H1 (cell line): ENCODE results near the gene WDR33. TPM values are rescaled to one million over a fixed set of nuclear protein-coding genes. Genes with fewer than 3 reads are reported as not detected.

Experiments
- CTCF ChIA-PET: fragments of 300-600 bp; sonication (Branson Sonifier 250); formaldehyde crosslinking; loops from one replicate; lab custom pipeline; 2021; ENCODE audit not compliant: partially characterized antibody; lab: Charles Lee
- POLR2A ChIA-PET: fragments of 300-600 bp; sonication (Branson Sonifier 250); formaldehyde crosslinking; loops from one replicate; lab custom pipeline; 2021; ENCODE audit warnings: inconsistent platforms; ENCODE audit not compliant: partially characterized antibody; lab: Charles Lee
- DNase-seq, 2 experiments: peaks; one replicate each; pipeline versions ENCODE4 v3.0.0 to v3.0.0-alpha.2; 2010 to 2022; ENCODE audit warnings: low spot score in 2 of 2, low read depth in 1 of 2, mixed read lengths in 1 of 2
- FAIRE-seq: peaks from 2 replicates; lab custom pipeline; 2011; peaks lifted over from hg19 to GRCh38; lab: Jason Lieb, UNC
- H2AFZ ChIP-seq: 2 replicates; pipeline ENCODE4 v1.8.1; 2012; ENCODE audit warnings: low read length, inconsistent platforms
- H2AK5ac ChIP-seq: 2 replicates; pipeline ENCODE4 v1.6.1; 2013; ENCODE audit warnings: low read depth, low read length
- H2BK120ac ChIP-seq: replicated peaks from 2 replicates; pipeline ENCODE3; 2013; ENCODE audit warnings: low read depth, low read length, inconsistent platforms
- H2BK12ac ChIP-seq: 2 replicates; pipeline ENCODE4 v1.6.1; 2013; ENCODE audit warnings: low read depth, low read length
- H2BK15ac ChIP-seq: 2 replicates; pipeline ENCODE4 v1.6.1; 2013; ENCODE audit warnings: low read length
- H2BK20ac ChIP-seq: 2 replicates; pipeline ENCODE4 v1.6.1; 2013; ENCODE audit warnings: low read length
- H2BK5ac ChIP-seq: 2 replicates; pipeline ENCODE4 v1.6.1; 2013; ENCODE audit warnings: low read depth, low read length
- H3K14ac ChIP-seq: 2 replicates; pipeline ENCODE4 v1.6.1; 2013; ENCODE audit warnings: inconsistent platforms; ENCODE audit not compliant: insufficient read length
- H3K18ac ChIP-seq: 2 replicates; pipeline ENCODE4 v1.6.1; 2013; ENCODE audit warnings: low read length; ENCODE audit errors: extremely low read depth
- H3K23ac ChIP-seq: 2 replicates; pipeline ENCODE4 v1.6.1; 2013; ENCODE audit warnings: inconsistent platforms; ENCODE audit not compliant: insufficient read length
- H3K23me2 ChIP-seq: 2 replicates; pipeline ENCODE4 v1.6.1; 2013; ENCODE audit warnings: low read depth, low read length
- H3K27ac ChIP-seq: 2 replicates; pipeline ENCODE4 v1.6.1; 2011; ENCODE audit warnings: low read depth, low read length, inconsistent platforms
- H3K27me3 ChIP-seq, 4 experiments: replicated peaks in 1 of 4; 1 replicate in 1 of 4; 2 replicates in 3 of 4; pipeline versions ENCODE4 v1.6.1 to v1.8.1; 2011 to 2013; ENCODE audit warnings: low read length in 3 of 4, mild to moderate bottlenecking in 3 of 4, inconsistent platforms in 2 of 4, mixed read lengths in 2 of 4, moderate library complexity in 1 of 4; ENCODE audit not compliant: control insufficient read depth in 3 of 4, insufficient read depth in 3 of 4; ENCODE audit errors: extremely low read depth in 1 of 4
- H3K36me3 ChIP-seq, 4 experiments: 2 replicates each; pipeline versions ENCODE4 v1.6.1 to v1.8.1; 2011 to 2013; ENCODE audit warnings: mild to moderate bottlenecking in 4 of 4, low read length in 3 of 4, moderate library complexity in 2 of 4, control low read depth in 1 of 4, inconsistent platforms in 1 of 4; ENCODE audit not compliant: insufficient read depth in 4 of 4, control insufficient read depth in 2 of 4
- H3K4ac ChIP-seq: replicated peaks from 2 replicates; pipeline ENCODE3; 2013; ENCODE audit warnings: low read length, low read depth, mixed read lengths, inconsistent platforms; ENCODE audit not compliant: insufficient read length
- H3K4me1 ChIP-seq, 4 experiments: replicated peaks in 1 of 4; 1 replicate in 1 of 4; 2 replicates in 3 of 4; pipeline versions ENCODE4 v1.6.1 to v1.8.1; 2011 to 2013; ENCODE audit warnings: low read length in 3 of 4, inconsistent platforms in 2 of 4, mixed read lengths in 1 of 4; ENCODE audit not compliant: insufficient read depth in 4 of 4, control insufficient read depth in 3 of 4
- H3K4me2 ChIP-seq, 2 experiments: 2 replicates each; pipeline versions ENCODE4 v1.6.1 to v1.8.1; 2011 to 2013; ENCODE audit warnings: low read depth in 2 of 2, low read length in 2 of 2, control low read depth in 1 of 2, inconsistent platforms in 1 of 2, mild to moderate bottlenecking in 1 of 2; ENCODE audit not compliant: insufficient read depth in 1 of 2
- H3K4me3 ChIP-seq, 4 experiments: fragments of 200-600, 300-600 bp in 1 of 4; sonication (generic), shearing (Covaris generic), sonication (Bioruptor Twin) in 1 of 4; 2 replicates each; pipeline versions ENCODE4 v1.5.1 to v1.8.1; 2011 to 2016; ENCODE audit warnings: low read length in 4 of 4, low read depth in 3 of 4, control low read depth in 2 of 4, inconsistent platforms in 2 of 4, mild to moderate bottlenecking in 2 of 4, mixed read lengths in 1 of 4, moderate library complexity in 1 of 4; ENCODE audit not compliant: insufficient read depth in 2 of 4; ENCODE audit errors: extremely low read depth in 1 of 4
- H3K56ac ChIP-seq: replicated peaks from 2 replicates; pipeline ENCODE3; 2013; ENCODE audit warnings: low read depth, mild to moderate bottlenecking, mixed read lengths, low read length, inconsistent platforms; ENCODE audit not compliant: insufficient read length
- H3K79me1 ChIP-seq: 2 replicates; pipeline ENCODE4 v1.6.1; 2013; ENCODE audit warnings: low read depth, low read length, control low read depth
- H3K79me2 ChIP-seq, 2 experiments: 2 replicates each; pipeline versions ENCODE4 v1.6.1 to v1.8.1; 2012 to 2013; ENCODE audit warnings: low read length in 2 of 2, mild to moderate bottlenecking in 2 of 2, inconsistent platforms in 1 of 2; ENCODE audit not compliant: insufficient read depth in 2 of 2, control insufficient read depth in 1 of 2
- H3K9ac ChIP-seq, 4 experiments: replicated peaks in 1 of 4; 1 replicate in 1 of 4; 2 replicates in 3 of 4; pipeline versions ENCODE4 v1.6.1 to v1.8.1; 2011 to 2013; ENCODE audit warnings: low read depth in 3 of 4, low read length in 3 of 4, control low read depth in 2 of 4, mild to moderate bottlenecking in 2 of 4, moderate library complexity in 2 of 4, inconsistent platforms in 1 of 4; ENCODE audit errors: extremely low read depth in 1 of 4
- H3K9me3 ChIP-seq, 2 experiments: 2 replicates each; pipeline versions ENCODE4 v1.6.1 to v1.8.1; 2012 to 2013; ENCODE audit warnings: mild to moderate bottlenecking in 2 of 2, moderate library complexity in 2 of 2, control low read depth in 1 of 2, inconsistent platforms in 1 of 2, low read depth in 1 of 2, low read length in 1 of 2, mixed read lengths in 1 of 2; ENCODE audit not compliant: insufficient read depth in 2 of 2
- H4K20me1 ChIP-seq, 2 experiments: replicated peaks in 1 of 2; 2 replicates each; pipeline versions ENCODE3 to v1.8.1; 2011 to 2013; ENCODE audit warnings: inconsistent platforms in 2 of 2, low read length in 2 of 2, mild to moderate bottlenecking in 1 of 2; ENCODE audit not compliant: insufficient read depth in 2 of 2, control insufficient read depth in 1 of 2
- H4K5ac ChIP-seq: 2 replicates; pipeline ENCODE4 v1.6.1; 2013; ENCODE audit warnings: low read length, low read depth, mixed read lengths, inconsistent platforms; ENCODE audit not compliant: insufficient read length
- H4K8ac ChIP-seq: 2 replicates; pipeline ENCODE4 v1.8.0; 2013; ENCODE audit warnings: mild to moderate bottlenecking, moderate library complexity, low read length, inconsistent platforms; ENCODE audit not compliant: insufficient read depth; ENCODE audit errors: extremely low read depth
- H4K91ac ChIP-seq: replicated peaks from 2 replicates; pipeline ENCODE3; 2013; ENCODE audit warnings: low read length, mixed read lengths, inconsistent platforms; ENCODE audit not compliant: insufficient read length
- CTBP2 ChIP-seq: IDR thresholded peaks from 2 replicates; pipeline ENCODE4 v1.7.0; 2011; ENCODE audit warnings: borderline replicate concordance, mild to moderate bottlenecking, moderate library complexity, mixed read lengths, low read length; ENCODE audit not compliant: insufficient read depth, insufficient read length
- JUND ChIP-seq: IDR thresholded peaks from 2 replicates; pipeline ENCODE4 v1.6.1; 2011; ENCODE audit warnings: mild to moderate bottlenecking, improper control_type of control experiment, low read length
- RAD21 ChIP-seq, 2 experiments: IDR thresholded peaks in 1 of 2; conservative IDR thresholded peaks in 1 of 2; 2 replicates each; pipeline ENCODE4 v1.6.1; 2011; ENCODE audit warnings: low read depth in 2 of 2, low read length in 2 of 2, improper control_type of control experiment in 1 of 2, inconsistent platforms in 1 of 2, mild to moderate bottlenecking in 1 of 2, moderate library complexity in 1 of 2
- WGBS, 2 experiments: shearing (Covaris generic) in 1 of 2; methylation state at CpG; one replicate each; pipeline versions ENCODE4 v1.1.6 to v1.1.7; 2013 to 2015; ENCODE audit warnings: low lambda C conversion rate in 2 of 2, mixed read lengths in 2 of 2, inconsistent platforms in 1 of 2, low coverage in 1 of 2, missing lambda C conversion rate in 1 of 2; ENCODE audit not compliant: insufficient replicate concordance in 2 of 2, insufficient coverage in 1 of 2, insufficient read length in 1 of 2; ENCODE audit errors: extremely low coverage in 1 of 2, missing lambda C conversion rate in 1 of 2; 5-methylcytosine and 5-hydroxymethylcytosine counted together
- polyA plus RNA-seq, 7 experiments: library from polyadenylated mRNA; depleted of rRNA in 3 of 7; stranded (reverse) in 5 of 7; unstranded in 2 of 7; fragments of >200 nt in 5 of 7; fragments of 200-250 nt in 2 of 7; gene quantifications; 1 replicate in 5 of 7; 2 replicates in 1 of 7; 4 replicates in 1 of 7; pipeline versions ENCODE4 v1.2.1 to v1.2.3, GENCODE V29; 2011 to 2013; ENCODE audit warnings: missing spikeins in 2 of 7, mixed read lengths in 2 of 7
- total RNA-seq: library from RNA; stranded (reverse); fragmentation: NEBNext Ultra II Directional; extraction: Animal tissue kit (Norgen Biotek cat#: 25700); gene quantifications from 2 replicates; pipeline ENCODE4 v1.2.1, GENCODE V29; 2021

The WDR33 gene
- total and polyA plus RNA-seq, 2 of the 8 experiments (the other 6 are each of a cell fraction or from before 2014, with no cell fraction given) = 18.1 to 82.7 TPM

- ChIA-PET CTCF (interaction anchor here (0.8 to 2.4 kb wide), 3 partner anchors 40 to 88 kb away, joined by 3 to 10 read pairs (median 7); no protein-coding TSS in a partner anchor), POLR2A (no interaction called here)
- Histone ChIP-seq H3K27me3 (peaks cover 0 to 2% (median 0%) of the 10 kb centered on the region in 4 experiments; a peak in 1 of 7 replicates), H2BK20ac (no peak overlapping the region), H3K4me1 (no peaks in the 10 kb centered on the region; a peak in 3 of 7 replicates), H2AFZ (no peak overlapping the region), H2BK120ac (no peak overlapping the region), H2BK5ac (no peak overlapping the region), H3K18ac (no peak overlapping the region), H3K4ac (no peak overlapping the region), H3K79me2 (no peaks in the 10 kb centered on the region), H2AK5ac (no peak overlapping the region), H3K9ac (no peak overlapping the region), H3K4me2 (no peak overlapping the region), H3K56ac (no peak overlapping the region), H2BK15ac (no peak overlapping the region), H3K4me3 (no peak overlapping the region), H3K36me3 (no peaks in the 10 kb centered on the region), H4K91ac (no peak overlapping the region), H3K23me2 (no peaks in the 10 kb centered on the region), H4K5ac (no peak overlapping the region), H4K8ac (no peak overlapping the region), H3K9me3 (no peaks in the 10 kb centered on the region), H2BK12ac (no peak overlapping the region), H4K20me1 (peaks cover 0 to 1% of the 10 kb centered on the region in 2 experiments), H3K79me1 (no peaks in the 10 kb centered on the region), H3K27ac (no peak overlapping the region), H3K14ac (no peak overlapping the region), H3K23ac (no peak overlapping the region)
- TF ChIP-seq CTBP2 (no peak), JUND (no peak), RAD21 (IDR thresholded peaks at IDR 0.05 in 1 of 2, conservative IDR thresholded peaks at IDR 0.05 in 1 of 2; ENCODE audit: low read depth in 2 of 2, low read length in 2 of 2) (no peak)
- 97% methylated on average over 9 of the region's 15 CpGs; no CpG with 5 or more reads in 1 of the 2 experiments for WGBS, 2 experiments
- no peak for DNase-seq
- no peak for FAIRE-seq
Measured at GRCh38 chr2:127656569-127657231, 154.3 kb downstream of the WDR33 start.
